Stimulated activated naive CD8-positive, alpha-beta T cell treated with anti-CD3 and anti-CD28 coated beads, Interleukin-15, Interleukin-2, amounts not matched to agents 100 U/mL and 50 U/mL, for 24 hours (primary cell): ENCODE measurements around the gene POLR2E.

Source experiments
- ATAC-seq: fragments of 150-1000 bp; cut with Tn5 transposase; one replicate; pipeline ENCODE4 v1.10.0; 2021
- DNase-seq: peaks from one replicate; pipeline ENCODE4 v3.0.0; 2021

Gene POLR2E

DNA sequence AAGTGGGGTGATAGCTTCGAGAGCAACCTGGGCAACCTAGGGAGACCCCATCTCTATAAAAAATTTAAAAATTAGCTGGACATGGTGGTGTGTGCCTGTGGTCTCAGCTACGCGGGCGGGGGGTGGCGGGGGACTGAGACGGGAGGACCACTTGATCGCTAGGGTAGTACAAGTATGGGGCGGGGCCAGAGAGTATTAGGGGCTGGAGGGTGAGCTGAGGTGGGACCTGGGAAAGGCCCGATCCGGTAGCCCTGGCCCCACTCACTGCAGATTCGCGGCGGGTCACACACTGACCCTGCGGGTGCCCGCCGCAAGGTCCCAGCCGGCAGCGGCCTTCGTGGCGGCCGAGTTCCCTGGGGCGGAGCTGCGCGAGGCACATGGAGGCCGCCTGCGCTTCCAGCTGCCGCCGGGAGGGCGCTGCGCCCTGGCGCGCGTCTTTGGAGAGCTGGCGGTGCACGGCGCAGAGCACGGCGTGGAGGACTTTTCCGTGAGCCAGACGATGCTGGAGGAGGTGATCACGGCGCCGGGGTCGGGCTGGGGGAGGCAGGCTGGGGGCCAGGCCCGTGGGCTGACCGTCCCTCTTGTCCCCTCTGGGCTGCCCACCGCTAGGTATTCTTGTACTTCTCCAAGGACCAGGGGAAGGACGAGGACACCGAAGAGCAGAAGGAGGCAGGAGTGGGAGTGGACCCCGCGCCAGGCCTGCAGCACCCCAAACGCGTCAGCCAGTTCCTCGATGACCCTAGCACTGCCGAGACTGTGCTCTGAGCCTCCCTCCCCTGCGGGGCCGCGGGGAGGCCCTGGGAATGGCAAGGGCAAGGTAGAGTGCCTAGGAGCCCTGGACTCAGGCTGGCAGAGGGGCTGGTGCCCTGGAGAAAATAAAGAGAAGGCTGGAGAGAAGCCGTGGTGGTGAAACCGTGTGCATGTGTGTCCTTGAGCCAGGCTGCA, 30.2 kb downstream of the POLR2E start:
- ATAC-seq, result peak; percentile 48

DNA sequence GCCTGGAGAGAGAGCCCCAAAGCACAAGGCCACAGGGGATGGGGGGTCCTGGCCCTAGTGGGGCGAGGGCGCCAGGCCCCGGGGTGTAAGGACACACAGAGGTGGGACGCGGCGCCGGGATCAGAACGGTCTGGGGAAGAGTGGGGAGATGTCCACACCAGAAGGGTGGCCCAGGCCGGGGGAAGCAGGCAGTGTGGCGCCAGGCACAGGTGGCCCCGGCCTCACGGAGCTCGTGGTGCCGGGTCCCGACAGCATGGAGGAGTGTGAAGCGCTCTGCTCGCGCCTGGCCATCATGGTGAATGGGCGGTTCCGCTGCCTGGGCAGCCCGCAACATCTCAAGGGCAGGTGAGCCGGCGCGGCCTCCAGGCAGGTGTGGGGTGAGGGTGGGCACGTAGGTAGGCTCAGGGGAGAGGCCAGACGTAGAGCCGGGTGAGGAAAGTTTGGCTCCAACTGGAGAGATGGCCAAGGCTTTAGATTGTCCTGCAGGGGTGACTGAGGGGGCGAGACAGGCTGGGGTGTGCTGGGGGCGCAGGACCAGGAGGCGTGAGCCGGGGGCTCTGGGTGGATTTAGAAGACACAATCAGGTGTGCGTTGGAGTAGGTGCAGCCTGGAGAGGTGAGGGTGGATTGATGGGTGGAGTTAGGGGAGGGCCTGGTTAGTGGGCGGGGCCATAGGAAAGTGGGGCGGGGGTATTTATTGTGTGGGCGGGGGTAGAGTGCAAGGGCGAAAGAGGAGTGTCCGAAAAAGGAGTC, 31.1 kb downstream of the POLR2E start:
- DNase-seq (no peak), ATAC-seq (no peak)

More for the DNA sequence above, 30.2 kb downstream of the POLR2E start:
- peak; percentile 81 for DNase-seq

DNA sequence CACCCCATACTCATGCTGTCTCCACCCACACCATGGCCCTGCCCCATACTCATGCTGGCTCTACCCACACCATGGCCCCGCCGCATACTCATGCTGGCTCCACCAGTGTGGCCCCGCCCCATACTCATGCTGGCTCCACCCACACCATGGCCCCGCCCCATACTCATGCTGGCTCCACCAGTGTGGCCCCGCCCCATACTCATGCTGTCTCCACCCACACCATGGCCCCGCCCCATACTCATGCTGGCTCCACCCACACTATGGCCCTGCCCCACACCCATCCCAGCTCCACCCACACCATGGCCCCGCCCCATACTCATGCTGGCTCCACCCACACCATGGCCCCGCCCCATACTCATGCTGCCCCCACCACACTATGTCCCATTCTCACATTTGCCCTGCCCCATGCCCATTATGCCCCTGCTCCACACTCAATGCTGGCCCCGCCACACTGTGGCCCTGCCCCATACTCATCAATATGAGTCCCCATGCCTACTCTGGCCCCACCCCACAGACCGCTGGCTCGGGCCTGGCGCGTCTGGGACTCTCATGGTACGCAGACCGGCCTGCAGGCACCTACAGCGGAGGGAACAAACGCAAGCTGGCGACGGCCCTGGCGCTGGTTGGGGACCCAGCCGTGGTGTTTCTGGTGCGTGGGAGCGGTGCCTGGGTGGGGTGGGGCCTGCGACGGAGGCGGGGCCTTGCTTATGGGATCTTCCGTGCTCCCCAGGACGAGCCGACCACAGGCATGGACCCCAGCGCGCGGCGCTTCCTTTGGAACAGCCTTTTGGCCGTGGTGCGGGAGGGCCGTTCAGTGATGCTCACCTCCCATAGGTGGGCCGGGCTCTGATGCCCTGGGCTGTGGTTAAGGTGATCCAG, 31.9 kb downstream of the POLR2E start:
- ATAC-seq, result no peak
- DNase-seq, result peak; percentile 63

DNA sequence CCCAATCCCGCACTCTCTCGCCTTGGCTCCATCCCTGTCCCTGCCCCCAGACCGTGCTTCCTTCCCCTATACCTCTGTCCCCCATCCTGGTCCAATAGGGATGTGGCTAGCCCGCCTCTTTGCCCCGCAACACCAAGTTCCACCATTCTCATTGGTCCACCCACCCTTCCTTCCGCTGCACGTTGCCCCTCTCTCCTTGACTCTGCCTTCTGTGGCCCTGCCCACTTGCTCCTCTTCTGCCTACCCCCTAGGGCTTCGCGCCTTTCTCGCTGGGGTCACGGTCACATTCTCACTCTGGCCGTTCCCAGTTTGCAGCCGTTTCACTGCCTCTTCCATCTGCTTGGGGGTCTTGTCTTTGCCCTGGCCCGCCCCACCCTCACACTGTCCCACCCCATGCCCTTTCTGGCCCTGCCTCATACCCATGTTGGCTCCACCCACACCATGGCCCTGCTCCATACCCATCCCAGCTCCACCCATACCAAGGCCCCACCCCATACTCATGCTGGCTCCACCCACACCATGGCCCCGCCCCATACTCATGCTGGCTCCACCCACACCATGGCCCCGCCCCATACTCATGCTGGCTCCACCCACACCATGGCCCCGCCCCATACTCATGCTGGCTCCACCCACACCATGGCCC, 32.7 kb downstream of the POLR2E start:
- DNase-seq (no peak), ATAC-seq (no peak)

DNA sequence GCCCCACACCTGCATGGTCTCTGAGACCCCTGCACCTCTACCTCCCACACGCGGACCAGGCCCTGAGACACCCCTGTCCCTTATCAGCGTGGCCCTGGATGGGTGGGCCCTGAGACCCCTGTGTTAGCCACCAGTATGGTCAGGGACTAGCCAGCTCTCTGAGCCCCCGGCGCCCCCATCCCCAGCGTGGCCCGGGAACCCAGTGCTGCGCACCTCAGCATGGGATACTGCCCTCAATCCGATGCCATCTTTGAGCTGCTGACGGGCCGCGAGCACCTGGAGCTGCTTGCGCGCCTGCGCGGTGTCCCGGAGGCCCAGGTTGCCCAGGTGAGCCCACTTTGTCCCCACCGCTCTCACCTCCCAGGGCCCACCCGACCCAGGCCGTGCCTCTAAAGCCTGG, 33.2 kb downstream of the POLR2E start:
- no peak for ATAC-seq
- DNase-seq, result no peak

DNA sequence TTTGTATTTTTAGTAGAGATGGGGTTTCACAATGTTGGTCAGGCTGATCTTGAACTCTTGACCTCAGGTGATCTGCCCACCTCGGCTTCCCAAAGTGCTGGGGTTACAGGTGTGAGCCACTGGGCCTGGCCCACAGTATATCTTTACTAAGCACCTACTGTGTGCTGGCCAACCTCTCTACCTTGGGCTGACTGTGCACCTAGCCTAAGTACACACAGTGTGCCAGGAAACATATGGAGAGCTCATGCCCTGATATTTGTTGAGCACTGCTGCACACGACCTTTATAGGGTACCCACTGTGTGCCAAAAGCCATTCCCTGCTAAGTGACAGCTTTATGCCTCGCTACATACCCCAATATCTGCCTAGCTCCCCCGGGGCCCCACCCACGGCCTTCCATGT, 34.5 kb downstream of the POLR2E start:
- no peak for ATAC-seq
- DNase-seq, result no peak

DNA sequence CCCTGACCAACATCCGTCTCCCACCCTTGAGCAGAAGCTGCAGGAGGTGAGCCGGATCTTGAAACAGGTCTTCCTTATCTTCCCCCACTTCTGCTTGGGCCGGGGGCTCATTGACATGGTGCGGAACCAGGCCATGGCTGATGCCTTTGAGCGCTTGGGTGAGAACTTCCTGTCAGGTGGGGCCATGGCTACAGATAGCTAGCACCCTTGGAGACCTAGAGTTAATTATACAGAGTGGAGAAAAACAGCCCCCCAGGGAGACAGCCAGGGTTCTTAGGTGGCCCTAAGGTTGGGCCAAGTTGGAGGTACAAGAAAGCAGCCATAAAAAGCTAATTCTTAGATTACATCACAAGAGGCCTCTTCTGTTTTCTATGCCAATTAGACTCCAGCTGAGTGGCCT, 37.1 kb downstream of the POLR2E start:
- no peak for ATAC-seq
- no peak for DNase-seq

DNA sequence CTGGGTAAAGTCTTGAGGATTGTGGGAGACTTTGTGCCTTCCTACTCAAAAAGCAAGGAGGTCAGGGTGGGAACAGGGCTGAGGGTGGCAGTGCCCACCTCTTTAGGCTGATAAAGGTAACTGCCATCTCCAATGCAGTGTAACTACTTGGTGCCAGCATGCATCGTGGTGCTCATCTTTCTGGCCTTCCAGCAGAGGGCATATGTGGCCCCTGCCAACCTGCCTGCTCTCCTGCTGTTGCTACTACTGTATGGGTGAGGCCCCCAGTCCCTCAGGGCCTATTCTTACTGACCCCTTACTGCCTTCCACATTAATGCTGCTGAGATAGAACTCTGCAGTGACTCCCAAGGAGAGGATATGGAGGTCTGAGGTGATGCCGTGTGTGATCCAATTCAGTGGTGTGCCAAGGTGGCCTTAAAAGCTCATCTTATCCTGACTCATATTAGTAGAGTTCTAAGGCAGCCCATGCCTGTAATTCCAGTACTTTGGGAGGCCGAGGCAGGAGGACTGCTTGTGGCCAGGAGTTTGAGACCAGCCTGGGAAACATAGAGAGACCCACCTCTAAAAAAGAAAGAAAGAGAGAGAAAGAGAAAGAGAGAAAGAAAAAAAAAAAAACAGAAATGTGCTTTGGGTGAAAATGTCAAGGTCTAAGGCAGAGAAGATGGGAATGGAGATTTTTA, 37.9 kb downstream of the POLR2E start:
- DNase-seq (no peak), ATAC-seq (peak; percentile 72)

DNA sequence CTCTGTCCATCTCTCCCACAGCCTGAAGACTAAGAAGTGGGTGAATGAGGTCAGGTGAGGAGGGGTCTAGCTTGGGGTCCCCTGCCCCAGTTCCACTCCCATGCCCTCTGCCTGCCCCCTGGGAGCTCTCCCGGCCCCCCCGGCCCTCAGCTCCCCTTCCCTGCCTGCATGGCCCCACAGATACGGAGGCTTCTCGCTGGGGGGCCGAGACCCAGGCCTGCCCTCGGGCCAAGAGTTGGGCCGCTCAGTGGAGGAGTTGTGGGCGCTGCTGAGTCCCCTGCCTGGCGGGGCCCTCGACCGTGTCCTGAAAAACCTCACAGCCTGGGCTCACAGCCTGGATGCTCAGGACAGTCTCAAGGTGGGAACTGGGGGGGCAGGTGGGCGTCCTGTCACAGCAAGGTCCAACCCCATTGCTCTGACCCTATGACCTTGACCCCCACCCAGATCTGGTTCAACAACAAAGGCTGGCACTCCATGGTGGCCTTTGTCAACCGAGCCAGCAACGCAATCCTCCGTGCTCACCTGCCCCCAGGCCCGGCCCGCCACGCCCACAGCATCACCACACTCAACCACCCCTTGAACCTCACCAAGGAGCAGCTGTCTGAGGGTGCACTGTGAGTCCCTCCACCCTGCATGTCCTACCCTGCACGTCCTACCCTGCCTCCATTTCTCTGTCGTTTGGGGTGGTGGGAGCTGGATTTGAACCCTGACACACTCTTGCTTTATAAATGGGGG, 39.1 kb downstream of the POLR2E start:
- ATAC-seq (no peak), DNase-seq (no peak)

DNA sequence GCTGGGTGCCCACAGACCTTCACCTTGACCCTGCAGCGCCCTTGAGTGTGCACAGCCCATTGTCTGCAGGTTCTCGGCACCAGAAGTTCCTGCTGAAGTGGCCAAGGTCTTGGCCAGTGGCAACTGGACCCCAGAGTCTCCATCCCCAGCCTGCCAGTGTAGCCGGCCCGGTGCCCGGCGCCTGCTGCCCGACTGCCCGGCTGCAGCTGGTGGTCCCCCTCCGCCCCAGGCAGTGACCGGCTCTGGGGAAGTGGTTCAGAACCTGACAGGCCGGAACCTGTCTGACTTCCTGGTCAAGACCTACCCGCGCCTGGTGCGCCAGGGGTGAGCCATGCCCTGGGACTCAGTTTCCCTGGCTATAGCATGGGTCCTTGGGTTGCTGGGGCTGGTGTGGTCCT, 40.1 kb downstream of the POLR2E start:
- ATAC-seq, result no peak
- DNase-seq, result no peak

DNA sequence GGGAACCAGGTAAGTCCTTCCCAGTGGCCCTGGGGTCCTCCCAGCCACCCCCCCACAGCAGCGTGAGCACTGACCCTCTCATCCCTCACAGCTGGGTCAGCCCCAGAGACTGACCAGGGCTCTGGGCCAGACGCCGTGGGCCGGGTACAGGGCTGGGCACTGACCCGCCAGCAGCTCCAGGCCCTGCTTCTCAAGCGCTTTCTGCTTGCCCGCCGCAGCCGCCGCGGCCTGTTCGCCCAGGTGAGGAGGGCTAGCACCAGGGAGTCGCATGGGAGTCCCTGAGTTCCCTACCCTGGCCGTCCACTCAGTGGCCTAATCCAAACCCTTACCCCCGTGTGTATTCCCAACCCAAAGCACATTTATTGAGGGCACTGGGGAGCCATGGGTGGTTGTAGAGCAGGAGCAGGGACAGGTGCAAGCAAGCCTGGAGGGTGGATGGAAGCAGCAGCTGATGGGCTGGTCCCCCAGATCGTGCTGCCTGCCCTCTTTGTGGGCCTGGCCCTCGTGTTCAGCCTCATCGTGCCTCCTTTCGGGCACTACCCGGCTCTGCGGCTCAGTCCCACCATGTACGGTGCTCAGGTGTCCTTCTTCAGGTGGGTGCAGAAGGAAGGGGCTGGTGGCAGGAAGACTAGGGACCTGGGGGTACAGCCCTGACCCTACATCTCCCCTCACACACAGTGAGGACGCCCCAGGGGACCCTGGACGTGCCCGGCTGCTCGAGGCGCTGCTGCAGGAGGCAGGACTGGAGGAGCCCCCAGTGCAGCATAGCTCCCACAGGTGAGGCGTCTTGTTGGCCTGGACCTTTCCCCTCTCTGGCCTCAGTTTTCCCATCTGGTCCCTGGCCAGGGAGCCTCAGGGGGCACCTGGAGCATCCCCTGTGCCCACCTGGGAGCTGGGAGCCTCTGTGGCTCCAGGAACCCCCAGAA, 40.8 kb downstream of the POLR2E start:
- ATAC-seq (no peak), DNase-seq (no peak)

DNA sequence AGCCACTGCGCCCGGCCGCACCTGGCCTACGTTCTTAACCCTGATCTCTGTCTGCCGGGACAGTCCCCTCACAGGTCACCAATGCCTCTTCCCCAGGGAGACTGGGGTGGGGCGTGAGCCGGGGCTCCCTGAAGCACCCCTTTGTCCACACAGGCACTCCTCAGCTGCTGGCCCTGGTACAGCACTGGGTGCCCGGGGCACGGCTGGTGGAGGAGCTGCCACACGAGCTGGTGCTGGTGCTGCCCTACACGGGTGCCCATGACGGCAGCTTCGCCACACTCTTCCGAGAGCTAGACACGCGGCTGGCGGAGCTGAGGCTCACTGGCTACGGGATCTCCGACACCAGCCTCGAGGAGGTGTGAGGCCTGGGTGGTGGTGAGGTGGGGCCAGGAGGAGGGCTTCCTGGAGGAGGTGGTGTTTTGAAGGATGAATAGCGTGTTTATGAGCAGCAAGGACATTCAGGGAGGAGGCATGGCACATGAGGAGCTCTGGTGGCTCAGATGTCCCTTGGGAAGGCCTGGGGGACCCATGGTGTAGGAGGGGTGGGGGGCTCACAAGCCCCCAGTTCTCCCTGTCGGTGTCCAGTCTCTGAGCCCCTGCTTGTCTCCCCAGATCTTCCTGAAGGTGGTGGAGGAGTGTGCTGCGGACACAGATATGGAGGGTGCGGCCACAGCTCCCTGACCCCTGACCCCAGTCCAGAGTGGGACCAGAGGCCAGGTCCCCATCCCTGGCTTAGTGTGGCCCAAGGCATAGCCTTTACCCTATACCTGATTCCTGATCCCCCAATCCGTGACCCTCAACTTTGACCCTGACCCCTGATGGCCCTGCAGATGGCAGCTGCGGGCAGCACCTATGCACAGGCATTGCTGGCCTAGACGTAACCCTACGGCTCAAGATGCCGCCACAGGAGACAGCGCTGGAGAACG, 41.7 kb downstream of the POLR2E start:
- no peak for ATAC-seq
- no peak for DNase-seq

DNA sequence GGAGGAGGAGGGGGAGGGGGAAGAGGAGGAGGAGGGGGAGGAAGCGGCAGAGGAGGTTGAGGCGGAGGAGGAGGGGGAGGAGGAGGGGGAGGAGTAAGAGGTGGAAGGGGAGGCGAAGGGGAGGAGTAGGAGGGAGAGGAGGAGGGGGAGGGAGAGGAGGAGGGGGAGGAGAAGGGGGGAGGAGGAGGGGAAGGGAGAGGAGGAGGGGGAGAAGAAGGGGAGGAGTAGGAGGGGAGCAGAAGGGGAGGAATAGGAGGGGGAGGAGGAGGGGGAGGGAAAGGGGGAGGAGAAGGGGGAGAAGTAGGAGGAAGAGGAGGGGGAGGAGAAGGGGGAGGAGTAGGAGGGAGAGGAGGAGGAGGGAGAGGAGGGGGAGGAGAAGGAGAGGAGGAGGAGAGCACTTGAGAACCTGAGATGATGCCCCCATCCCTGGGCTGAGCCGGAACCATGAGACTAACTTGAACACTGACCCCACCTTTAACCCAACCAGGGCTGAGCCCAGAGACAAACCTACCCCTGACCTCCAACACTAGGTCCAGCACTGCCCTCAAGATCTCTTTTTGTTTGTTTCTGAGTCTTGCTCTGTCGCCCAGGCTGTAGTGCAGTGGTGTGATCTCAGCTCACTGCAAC, 42.7 kb downstream of the POLR2E start:
- ATAC-seq, result no peak
- no peak for DNase-seq

DNA sequence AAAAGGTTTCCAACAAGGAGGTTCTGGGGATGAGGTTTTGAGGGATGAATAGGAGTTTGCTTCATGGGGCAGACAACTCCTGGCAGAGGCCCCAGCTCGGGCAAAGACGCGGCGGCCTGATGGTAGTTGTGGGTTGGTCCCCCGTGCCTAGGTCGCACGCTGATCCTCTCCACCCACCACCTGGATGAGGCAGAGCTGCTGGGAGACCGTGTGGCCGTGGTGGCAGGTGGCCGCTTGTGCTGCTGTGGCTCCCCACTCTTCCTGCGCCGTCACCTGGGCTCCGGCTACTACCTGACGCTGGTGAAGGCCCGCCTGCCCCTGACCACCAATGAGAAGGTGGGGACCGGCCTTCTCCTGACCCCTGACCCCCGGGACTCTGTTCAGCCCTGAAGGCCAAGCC, 43.4 kb downstream of the POLR2E start:
- ATAC-seq, result no peak
- DNase-seq, result no peak

DNA sequence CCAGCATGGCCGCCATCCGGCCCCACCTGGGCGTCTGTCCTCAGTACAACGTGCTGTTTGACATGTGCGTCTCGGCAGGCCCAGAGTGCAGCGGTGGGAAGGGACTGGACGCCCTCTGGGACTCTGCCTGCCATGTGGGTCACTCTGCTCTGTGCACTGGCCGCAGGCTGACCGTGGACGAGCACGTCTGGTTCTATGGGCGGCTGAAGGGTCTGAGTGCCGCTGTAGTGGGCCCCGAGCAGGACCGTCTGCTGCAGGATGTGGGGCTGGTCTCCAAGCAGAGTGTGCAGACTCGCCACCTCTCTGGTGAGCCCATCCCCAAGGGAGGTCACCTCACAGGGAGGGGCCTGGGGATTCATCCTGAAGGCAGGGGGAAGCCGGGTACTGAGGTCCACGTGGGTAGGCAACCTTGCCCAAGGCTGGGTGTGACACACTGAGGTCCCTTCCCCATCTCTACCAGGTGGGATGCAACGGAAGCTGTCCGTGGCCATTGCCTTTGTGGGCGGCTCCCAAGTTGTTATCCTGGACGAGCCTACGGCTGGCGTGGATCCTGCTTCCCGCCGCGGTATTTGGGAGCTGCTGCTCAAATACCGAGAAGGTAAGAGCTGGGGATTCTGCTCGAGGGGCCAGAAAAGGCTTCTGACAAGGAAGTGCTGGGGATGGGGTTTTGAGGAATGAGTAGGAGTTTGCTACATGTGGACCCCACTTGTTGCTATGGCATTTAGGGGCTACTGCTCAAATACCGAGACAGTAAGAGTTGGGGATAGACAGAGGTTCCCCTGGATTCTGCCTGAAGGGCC, 44.0 kb downstream of the POLR2E start:
- DNase-seq (no peak), ATAC-seq (no peak)

DNA sequence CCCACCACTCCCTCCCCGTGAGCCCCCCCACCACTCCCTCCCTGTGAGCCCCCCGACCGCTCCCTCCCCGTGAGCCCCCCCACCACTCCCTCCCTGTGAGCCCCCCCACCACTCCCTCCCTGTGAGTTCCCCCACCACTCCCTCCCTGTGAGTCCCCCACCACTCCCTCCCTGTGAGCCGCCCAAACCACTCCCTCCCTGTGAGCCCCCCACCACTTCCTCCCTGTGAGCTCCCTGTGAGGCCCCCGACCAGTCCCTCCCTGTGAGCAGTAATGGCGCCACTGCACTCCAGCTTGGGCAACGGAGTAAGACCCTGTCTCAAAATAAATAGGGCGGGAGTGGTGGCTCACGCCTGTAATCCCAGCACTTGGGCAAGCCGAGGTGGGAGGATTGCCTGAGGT, 45.4 kb downstream of the POLR2E start:
- ATAC-seq (no peak), DNase-seq (no peak)

DNA sequence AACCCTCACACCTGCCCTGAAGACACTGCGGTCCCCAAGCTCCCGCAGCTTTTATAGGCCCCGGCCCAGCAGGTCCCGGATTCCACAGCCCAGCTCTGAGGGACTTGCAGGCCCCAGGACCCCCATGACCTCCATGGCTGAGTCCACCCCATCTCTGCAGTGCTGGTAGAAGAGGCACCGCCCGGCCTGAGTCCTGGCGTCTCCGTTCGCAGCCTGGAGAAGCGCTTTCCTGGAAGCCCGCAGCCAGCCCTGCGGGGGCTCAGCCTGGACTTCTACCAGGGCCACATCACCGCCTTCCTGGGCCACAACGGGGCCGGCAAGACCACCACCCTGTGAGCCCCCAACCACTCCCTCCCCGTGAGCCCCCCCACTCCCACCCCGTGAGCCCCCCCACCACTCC, 46.1 kb downstream of the POLR2E start:
- no peak for ATAC-seq
- DNase-seq, result no peak
